HG03558 (cell line): Measurements from ENCODE around the gene KRT72.

ENCODE experiments used
- ATAC-seq: cut with Tn5 transposase; IDR thresholded peaks from one replicate; pipeline ENCODE4 v1.9.1; 2021; ENCODE audit warnings: moderate number of reproducible peaks; ENCODE audit not compliant: unreplicated experiment; ENCODE audit errors: extremely low read depth

KRT72 gene

GRCh38 chr12:52600941-52601481 lies at the start of gene KRT72:
TSS of gene KRT72 (minus strand) at chr12:52601463. CDS start at chr12:52601452, 11 bp downstream.
- no peak for ATAC-seq

GRCh38 chr12:52650520-52651081 lies 49.3 kb upstream of the KRT72 start:
- no peak for ATAC-seq

- ATAC-seq: no peak
Observed at GRCh38 chr12:52649066-52649465, 47.8 kb upstream of the KRT72 start.

- ATAC-seq: no peak
Observed at GRCh38 chr12:52648012-52648550, 46.8 kb upstream of the KRT72 start.

GRCh38 chr12:52647601-52648000 lies 46.3 kb upstream of the KRT72 start:
- ATAC-seq: no peak

GRCh38 chr12:52646613-52647012 lies 45.4 kb upstream of the KRT72 start:
- ATAC-seq: no peak

GRCh38 chr12:52645982-52646381 lies 44.7 kb upstream of the KRT72 start:
- no peak for ATAC-seq

GRCh38 chr12:52645120-52645761 lies 44.0 kb upstream of the KRT72 start:
- ATAC-seq: no peak

- no peak for ATAC-seq
Observed at GRCh38 chr12:52644078-52644415, 42.8 kb upstream of the KRT72 start.

- no peak for ATAC-seq
Observed at GRCh38 chr12:52643233-52644077, 42.2 kb upstream of the KRT72 start.

- no peak for ATAC-seq
Observed at GRCh38 chr12:52641468-52641867, 40.2 kb upstream of the KRT72 start.

GRCh38 chr12:52637299-52637698 lies 36.0 kb upstream of the KRT72 start:
- no peak for ATAC-seq

- no peak for ATAC-seq
Observed at GRCh38 chr12:52636592-52637258, 35.5 kb upstream of the KRT72 start.

GRCh38 chr12:52636189-52636588 lies 34.9 kb upstream of the KRT72 start:
- ATAC-seq: no peak

GRCh38 chr12:52634266-52635056 lies 33.2 kb upstream of the KRT72 start:
- ATAC-seq: no peak

GRCh38 chr12:52633383-52633782 lies 32.1 kb upstream of the KRT72 start:
- ATAC-seq: no peak

GRCh38 chr12:52632656-52633055 lies 31.4 kb upstream of the KRT72 start:
- ATAC-seq: no peak

- no peak for ATAC-seq
Observed at GRCh38 chr12:52631676-52632459, 30.6 kb upstream of the KRT72 start.

GRCh38 chr12:52631264-52631663 lies 30.0 kb upstream of the KRT72 start:
- ATAC-seq: no peak
